Stimulated activated CD4-positive, alpha-beta T cell treated with anti-CD3 and anti-CD28 coated beads, Interleukin-15, amount 100 ng/mL, for 1 hour (primary cell): ENCODE results near the gene NOTO.
A peak's percentile ranks its signal among the peaks of the same experiment; 100 is the strongest.
"Not testable (repeated sequence)": the region's sequence is repeated elsewhere in the genome, so short reads cannot be mapped to it uniquely, and the experiment has no call there.

Experiments
- DNase-seq, 2 donors: peaks; one replicate each; pipeline ENCODE4 v3.0.0-alpha.2; 2020; ENCODE audit warnings: low read depth in 1 of 2, low spot score in 1 of 2

NOTO gene

DNA sequence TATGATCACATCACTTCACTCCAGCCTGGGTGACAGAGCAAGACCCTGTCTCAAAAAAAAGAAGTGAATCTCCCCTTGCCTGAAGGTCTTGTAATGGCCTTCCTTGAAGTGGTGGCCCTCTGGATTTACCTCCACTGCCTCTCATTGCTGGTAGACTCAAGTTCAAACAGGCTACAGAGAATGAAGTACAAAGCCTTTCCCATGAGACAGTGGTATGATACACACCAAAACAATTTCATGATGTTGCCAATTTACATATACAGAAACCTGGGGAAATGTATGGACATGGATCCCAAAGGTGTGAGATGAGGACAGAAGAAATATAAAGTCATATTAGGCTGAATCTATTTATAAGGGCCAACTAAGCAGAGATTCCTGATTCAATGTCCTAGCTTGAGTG lies 4.8 kb upstream of the NOTO start:
- DNase-seq, result no peak

DNA sequence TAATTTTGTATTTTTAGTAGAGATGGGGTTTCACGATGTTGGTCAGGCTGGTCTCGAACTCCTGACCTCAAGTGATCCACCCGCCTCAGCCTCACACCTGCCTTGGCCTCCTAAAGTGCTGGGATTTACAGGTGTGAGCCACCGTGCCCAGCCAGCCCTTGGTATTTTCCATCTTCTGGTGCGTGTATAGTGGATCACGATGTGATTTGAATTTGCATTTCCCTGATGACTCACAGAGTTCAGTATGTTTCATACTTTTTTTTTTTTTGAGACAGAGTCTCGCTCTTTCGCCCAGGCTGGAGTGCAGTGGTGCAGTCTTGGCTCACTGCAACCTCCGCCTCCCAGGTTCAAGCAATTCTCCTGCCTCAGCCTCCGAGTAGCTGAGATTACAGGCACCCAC lies 2.1 kb upstream of the NOTO start:
- not testable (repeated sequence) for DNase-seq

DNA sequence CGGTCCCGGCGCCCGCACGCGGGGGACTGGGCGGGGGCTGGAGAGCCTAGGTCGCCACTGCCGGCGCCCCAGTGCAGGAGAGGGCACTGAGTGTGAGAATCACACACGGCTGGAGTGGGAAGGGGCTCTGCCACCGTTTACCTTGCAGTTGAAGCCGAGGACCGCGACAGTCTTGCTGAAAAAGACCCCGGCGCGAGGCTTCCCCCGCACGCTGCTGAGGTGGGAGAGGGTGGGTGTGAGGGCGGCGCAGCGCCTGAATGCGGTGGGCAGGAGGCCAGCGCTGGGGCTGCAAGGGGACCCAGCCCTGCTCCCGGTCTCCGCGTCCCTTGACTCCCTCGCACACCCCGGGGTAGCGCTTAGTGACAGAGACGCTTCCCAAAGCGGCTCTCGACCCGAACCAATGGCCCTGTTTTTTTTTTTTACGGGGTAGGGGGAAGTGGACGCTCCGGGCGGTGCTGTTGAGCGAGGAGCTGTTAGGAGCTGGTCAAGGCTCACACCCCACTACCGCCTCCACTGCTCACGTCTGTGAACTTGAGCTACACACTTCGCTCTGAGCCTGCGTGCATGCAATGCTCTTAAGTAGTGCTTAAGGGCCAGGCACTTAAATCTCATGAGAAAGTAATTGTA lies 794 bp downstream of the NOTO start:
- DNase-seq, result no peak

DNA sequence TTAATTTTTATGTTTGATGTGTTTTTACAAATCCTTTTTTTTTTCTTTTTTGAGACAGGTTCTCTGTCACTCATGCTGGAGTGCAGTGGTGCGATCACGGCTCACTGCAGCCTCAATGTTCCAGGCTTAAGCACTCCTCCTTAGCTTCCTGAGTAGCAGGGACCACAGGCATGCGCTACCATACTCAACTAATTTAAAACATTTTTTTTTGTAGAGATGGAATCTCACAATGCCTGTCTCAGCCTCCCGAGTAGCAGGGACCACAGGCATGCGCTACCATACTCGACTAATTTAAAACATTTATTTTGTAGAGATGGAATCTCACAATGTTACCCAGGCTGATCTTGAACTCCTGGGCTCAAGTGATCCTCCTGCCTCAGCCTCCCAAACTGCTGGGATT lies 3.2 kb downstream of the NOTO start:
- DNase-seq, result no peak

DNA sequence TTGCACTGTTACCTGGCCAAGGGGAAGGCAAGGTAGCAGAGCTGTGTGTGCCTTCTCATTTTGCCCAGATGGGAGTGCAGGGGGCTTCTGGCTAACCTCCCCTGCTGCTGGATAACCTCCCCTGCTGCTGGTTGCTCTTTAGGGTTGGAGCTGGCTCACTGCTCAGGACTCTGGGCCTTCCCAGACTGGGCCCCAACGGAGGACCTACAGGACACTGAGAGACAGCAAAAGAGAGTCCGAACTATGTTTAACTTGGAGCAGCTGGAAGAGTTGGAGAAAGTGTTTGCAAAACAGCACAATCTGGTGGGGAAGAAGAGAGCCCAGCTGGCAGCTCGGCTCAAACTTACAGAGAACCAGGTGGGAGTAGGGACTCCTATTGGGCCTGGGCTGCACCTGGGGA lies 5.9 kb downstream of the NOTO start:
- no peak for DNase-seq

DNA sequence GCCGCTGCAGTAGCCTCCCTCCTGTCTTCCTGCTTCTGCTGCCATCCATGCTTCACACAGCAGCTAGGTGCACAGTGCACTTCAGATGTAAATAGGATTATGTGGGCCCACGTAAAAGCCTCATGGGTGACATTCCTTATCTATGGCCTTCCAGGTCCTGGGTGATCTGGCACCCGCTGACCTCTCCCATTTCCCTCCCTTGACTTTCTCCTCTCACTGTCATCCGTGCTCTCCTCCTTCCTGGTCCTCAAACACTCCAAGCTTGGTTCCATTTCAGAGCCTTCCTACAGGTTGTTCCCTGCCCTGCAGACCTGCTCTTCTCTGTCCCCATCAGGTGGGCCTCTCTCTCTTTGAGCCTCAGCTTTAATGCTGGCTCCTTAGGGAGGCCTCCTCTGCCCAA lies 7.6 kb downstream of the NOTO start:
- DNase-seq, result no peak

DNA sequence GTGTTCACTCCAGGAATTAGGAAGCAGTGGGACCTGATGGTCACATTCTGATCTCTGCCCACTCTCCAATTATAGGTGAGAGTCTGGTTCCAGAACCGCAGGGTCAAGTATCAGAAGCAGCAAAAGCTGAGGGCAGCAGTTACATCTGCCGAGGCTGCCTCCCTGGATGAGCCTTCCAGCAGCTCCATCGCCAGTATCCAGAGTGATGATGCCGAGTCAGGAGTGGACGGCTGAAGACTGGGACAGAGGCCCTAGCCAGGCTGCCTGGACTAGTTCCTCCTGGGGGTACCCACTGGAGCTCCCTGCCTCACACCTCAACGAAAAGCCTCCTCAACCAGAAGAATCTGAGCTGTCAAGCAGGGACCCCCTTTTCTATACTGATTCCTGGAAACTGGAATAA lies 8.3 kb downstream of the NOTO start:
- no peak for DNase-seq

DNA sequence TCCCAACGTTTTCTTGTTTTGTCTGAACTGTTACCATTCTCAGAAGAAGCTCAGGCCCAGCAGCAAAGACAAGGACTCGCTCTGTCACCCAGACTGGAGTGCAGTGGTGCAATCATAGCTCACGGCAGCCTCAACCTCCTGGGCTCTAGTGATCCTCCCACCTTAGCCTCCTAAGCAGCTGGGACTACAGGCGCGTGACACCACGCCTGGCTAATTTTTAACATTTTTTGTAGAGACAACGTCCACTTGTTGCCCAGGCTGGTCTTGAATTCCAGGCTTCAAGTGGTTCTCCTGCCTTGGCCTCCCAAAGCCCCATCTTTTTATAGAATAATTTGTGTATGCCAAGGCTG lies 9.7 kb downstream of the NOTO start:
- no peak for DNase-seq

DNA sequence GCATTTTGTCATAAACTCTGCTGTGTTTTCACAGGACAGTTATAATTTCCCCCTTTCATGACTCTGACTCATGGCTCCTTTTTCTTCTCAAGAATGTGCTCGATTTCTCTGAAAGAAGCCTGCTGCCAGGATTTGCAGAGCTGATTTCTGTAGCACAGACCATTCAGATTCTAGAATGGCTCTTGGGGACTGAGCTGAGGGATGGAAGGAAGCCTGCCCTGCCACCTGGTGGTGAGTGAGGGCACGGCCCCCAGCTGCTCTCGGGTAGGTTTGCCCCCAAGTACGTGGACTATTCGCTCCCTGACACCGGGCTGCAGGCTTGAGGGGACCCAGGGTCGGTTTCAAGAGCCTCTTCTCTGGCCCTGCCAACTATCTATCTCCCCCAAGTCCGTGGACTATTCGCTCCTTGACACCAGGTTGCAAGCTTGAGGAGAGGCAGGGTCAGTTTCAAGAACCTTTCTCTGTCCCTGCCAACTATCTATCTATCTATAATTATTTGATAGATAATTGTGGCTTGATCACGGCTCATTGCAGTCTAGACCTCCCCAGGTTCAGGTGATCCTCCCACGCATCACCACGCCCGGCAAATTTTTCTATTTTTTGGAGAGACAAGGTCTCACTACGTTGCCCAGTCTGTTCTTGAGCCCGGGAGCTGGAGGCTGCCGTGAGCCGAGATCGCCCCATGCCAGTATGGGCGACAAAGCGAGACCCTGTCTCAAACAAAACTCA lies 10.2 kb downstream of the NOTO start:
- peak; percentile 50 to 66 for DNase-seq

DNA sequence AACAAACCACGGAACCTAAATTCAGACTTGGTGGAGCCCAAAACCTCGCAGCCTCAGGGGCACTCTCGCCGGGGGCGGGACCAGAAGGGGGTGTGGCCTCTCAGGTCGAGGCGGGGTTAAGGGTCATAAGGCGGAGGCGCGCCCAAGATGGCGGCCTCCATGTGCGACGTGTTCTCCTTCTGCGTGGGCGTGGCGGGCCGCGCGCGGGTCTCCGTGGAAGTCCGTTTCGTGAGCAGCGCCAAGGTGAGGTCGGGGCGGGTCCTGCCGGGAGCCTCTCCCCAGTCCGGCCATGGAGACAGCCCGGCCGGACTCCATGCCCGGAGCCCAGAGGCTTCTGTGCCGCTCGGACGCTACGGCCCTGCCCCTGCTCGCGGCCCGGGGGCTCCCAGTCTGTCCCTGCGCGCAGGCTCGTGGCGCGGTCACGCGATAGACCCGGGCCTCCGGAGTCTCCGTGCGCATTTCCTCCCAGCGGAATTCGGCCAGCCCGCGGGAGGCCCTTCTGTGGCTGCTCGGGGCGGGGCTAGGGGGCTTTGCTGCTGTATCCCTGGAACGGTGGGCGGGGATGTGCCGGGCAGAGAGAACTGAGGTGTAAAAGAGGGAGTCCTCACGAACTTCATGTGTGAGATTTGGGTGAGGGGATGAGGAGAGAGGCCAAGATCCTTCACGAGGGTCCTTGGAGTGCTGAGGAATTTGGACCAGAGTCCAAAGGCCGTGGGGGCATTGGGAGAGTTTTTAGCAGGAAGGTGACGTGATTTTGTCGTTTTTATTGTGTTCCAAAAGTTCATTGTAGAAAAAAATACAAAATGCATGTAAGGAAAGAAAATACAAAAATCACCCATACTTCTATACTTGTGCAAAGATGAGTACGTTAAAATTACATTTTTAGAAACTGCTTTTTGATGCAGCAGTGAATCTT lies 12.0 kb downstream of the NOTO start, which contains the start of gene SMYD5:
TSS of gene SMYD5 (plus strand) at position 126 of the 916 bp plus-strand sequence. CDS start at position 148, 22 bp downstream.
- DNase-seq, result peak; percentile 84 to 90

DNA sequence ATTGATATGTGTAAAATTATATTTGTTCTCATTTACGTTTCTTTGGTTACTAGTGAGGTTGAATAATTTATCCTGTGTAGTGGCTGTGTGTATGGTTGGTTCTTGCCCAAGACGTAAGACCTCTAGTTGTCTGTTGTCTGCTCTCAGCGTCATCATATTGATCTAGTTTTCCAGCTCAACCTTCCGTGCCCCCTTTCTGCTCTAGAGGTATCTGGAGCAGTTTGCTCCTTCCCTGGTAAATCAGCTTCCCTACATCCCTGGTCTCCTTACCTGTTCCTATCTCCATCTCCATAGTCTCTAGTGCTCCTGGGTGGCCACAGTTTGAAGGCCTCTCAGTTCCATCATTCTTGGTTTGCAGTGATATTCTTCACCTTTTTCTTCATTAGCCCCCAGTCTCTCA lies 12.9 kb downstream of the NOTO start:
- DNase-seq, result no peak

DNA sequence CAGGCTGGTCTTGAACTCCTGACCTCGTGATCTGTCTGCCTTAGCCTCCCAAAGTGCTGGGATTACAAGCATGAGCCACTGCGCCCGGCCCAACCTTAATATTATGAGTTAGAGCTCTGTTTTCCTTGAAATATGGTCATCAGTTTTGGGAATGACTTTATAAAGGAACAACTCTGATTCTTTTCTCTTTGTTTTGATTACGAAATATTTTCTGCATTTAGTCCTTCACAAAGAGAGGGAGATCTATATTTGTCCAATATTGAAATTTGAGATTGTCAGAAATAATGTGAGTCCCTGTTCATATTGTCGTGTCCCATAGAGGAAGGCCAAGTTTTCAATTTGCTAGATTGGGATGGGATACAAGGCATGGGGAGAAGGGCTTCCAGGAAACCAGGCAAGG lies 14.8 kb downstream of the NOTO start:
- no peak for DNase-seq

DNA sequence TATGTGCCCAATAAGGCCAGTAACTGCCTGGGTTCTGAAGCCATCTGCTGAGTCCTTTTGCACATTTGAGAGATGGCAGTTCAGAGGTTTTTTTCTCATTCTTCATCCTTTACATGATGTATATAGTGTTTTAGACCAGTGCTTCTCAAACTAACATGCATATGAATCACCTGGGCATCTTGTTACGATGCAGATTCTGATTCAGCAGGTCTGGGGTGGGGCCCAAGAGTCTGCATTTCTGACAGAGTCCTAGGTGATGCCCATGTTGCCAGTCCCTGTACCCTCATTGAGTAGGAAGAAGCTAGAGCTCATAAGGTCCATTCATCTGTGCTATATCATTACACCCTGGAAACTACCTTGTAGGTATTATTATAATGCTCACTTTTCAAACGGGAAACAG lies 15.5 kb downstream of the NOTO start:
- DNase-seq, result no peak

DNA sequence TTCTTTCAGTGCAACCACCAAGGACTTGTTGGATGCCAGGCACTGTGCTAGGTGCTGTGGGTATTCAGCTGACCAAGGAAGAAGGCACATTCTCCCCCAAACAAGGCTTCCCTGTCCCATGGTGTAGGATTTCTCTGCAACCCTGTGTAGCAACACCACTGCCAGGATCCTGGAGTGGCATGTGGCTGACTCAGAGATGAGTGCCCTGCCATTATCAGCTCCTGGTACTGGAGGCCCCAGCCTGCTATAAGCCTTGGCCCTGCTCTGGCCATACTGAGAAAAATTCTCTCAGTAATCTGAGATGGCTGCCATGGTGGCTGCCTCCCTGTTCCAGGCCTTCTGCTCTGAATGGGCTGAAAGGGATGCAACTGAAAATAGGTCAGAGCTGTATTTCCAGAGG lies 15.9 kb downstream of the NOTO start:
- no peak for DNase-seq

DNA sequence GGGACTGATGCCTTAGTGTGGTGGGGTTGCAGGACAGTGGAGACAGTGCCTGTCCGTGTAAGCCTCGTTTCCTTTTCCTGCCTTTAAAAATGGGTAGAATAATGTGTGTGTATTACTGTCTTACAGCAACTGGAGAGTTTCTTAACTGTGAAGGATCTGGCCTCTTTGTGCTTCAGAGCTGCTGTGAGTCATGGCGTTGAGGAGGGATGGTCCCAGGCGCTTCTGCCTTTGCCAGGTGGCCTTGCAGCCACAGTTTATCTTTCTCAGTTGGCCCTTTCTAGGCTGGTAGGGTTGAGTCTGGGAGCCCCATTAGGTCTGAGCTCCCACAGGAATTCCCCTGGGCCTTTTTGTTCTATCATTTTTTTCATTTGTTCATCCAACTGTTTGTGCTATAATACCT lies 21.4 kb downstream of the NOTO start:
- DNase-seq, result no peak

DNA sequence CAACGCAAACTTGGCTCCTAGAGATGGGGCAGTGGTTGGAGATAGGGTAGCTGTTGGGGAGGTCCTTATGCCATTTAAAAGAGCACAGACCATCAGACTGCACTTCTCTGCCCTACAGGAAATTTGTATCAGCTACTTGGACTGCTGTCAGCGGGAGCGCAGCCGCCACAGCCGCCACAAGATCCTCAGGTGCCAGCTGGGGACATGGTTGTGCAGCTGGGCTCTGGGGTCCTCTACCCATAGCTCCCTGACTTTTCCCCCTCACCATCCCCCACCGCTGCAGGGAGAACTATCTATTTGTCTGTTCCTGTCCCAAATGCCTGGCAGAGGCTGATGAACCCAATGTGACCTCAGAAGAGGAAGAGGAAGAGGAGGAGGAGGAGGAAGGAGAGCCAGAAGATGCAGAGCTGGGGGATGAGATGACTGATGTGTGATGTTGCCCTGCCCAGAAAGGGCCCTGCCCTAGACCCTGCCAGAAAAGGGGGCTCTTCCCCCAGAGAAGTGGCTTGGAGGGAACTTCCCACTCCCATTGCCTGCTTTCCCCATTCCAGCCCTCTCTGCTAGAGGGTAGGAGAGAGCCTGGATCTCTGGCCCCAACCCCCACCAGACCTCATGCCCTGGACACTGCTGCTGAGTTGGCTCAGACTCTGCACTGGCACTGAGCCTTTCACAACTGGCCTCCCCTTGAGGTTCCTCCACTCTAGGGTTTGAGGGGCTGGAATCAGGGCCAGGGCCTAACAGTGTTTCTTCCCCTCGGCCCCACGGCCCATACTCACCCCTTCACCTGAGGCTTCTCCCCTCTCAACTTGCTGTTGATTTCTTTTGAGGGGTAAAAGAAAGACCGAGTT lies 23.4 kb downstream of the NOTO start:
- no peak for DNase-seq

DNA sequence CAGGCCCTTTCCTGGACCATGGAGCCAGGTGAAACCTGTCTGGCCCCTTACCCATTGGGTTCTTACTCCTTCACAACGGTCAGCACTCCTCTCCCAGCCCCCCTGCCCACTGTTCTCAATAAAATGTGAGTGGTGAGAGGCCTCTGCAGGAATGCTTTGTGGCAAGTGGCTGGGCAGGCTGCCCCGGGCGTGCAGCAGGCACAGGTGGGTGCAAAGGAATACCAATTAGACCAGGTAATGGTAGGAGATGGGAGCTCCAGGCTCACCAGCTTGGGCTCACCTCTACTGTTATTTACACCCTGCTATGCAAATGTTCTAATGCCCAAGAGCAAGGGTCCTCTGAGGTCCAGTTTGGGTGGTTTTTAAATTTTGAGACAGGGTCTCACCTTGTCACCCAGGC lies 24.7 kb downstream of the NOTO start:
- no peak for DNase-seq

DNA sequence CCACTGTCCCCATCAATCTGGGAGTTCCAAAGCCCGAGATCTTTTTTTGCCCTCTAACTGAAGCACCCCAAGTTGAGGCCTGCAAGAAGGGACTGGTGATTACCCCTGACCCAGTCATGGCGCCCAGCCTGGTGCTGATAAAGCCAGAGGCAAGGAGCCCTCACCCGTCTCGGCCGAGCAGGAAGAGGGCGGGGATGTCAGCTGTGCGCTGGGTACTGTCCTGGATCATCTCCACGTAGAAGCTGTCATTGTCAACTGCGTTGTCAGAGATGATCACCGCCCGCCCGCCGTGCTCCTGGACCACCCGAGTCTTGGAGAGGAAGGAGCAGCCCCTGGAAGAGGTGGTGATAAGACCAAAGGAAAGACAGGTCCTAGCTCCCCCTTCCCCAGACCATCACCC lies 26.3 kb downstream of the NOTO start:
- no peak for DNase-seq

DNA sequence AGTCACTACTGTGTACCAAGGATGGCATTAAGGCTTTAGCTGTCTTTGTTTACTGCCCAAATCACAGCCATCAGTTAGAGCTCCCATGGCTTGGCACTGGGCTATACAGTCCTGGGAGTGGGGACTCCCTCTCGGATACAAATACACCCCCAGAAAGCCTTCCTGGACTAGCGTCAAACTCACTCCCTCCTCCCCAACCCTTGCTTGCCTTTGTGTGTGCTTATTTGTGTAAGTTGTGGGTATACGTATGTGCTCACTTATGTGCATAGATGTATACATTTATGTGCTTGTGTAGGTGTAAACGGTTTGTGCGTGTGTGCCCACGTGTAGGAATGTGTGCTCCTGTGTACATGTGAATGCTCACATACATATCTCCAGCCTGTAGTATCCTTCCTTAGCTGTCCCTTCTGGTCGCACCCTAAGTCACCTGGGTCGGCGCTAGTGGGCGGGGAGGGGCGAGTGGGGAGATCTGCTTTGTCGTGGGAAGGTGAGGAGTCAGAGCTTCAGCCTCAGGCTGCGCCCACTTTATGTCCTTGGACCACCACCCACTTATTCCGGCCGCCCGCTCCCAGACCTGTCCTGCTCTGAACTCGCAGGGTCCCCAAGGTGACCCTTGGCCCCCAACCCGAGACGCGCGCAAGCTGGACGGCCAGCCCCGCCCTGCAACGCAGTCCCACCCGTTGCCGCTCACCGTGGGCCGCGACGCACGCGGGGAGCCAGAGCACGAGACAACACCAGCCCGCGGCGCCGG lies 30.2 kb downstream of the NOTO start:
- DNase-seq, result no peak

DNA sequence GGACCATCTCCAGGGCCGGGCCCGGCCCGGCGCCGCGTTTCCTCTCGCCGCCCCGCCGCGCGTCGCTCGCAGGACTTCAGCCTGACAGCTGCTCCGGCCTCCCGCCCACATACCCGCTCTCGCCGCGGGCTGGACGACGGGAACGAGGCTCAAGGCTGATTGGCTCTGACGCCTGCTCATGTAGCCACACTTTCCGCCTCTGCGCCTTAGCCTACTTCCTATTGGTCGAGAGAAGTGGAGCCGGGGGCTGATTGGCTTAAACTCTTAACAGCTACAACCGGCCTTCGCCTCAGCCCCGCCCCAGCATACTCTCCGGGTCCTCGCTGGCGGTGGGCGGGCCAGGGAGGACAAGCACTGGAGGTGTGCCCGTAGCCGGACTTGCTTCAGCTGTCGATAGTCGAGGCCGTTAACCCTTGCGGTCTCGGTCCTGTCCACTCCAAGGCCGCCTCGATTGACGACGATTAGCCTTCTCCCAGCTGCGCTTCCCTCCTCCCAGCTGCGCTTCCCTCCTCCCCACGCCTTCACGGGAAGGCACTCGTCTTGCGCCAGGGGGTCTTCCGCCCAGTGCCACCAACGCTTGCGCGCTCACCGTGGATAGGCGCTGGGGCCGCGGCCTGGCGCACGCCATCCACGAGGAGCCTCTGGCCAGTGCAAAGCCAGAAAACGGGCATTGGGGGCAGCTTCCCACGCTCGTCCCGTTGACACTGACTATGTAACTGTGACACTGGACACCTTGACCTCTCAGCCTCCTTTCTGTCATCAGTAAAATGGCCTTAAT lies 31.0 kb downstream of the NOTO start, which contains the start of gene PRADC1:
TSS of gene PRADC1 (minus strand) at position 86 of the 778 bp plus-strand sequence. CDS start at position 7, 79 bp downstream.
- peak; percentile 77 to 84 for DNase-seq
